Endothelial cell of umbilical vein (primary cell): ENCODE measurements around the gene WNT8B. TPM values are rescaled to one million over a fixed set of nuclear protein-coding genes. Genes with fewer than 3 reads are reported as not detected.

Experiments used
- BruUV-seq: library from RNA; stranded (reverse); fragments of 400-500 nt; replicated peaks from 2 replicates; lab custom pipeline; 2021; lab: Mats Ljungman, UMichigan
- CTCF ChIA-PET: fragments of 300-600, 350-600 bp; sonication (Branson Sonifier 250); formaldehyde crosslinking; loops from one replicate; lab custom pipeline; 2021; ENCODE audit warnings: antibody characterized with exemption, inconsistent platforms; lab: Charles Lee
- POLR2A ChIA-PET: fragments of 300-600, 350-600 bp; sonication (Branson Sonifier 250); formaldehyde crosslinking; loops from one replicate; lab custom pipeline; 2021; ENCODE audit warnings: antibody characterized with exemption, inconsistent platforms; lab: Charles Lee
- DNase-seq: peaks from one replicate; pipeline ENCODE4 v3.0.0-alpha.2; 2011; ENCODE audit warnings: low read depth, low spot score
- FAIRE-seq: peaks from 2 replicates; lab custom pipeline; 2011; peaks lifted over from hg19 to GRCh38; lab: Jason Lieb, UNC
- H2AFZ ChIP-seq: 2 replicates; pipeline ENCODE4 v1.6.0; 2012; ENCODE audit warnings: low read depth, low read length, control low read depth, inconsistent platforms
- H3K27ac ChIP-seq: 2 replicates; pipeline ENCODE4 v1.5.1; 2011; ENCODE audit warnings: low read depth, mild to moderate bottlenecking, control low read depth, low read length, moderate library complexity; ENCODE audit not compliant: insufficient read depth
- H3K27me3 ChIP-seq, 2 experiments: 2 replicates each; pipeline versions ENCODE4 v1.6.0 to v1.6.1; 2011; ENCODE audit warnings: low read length in 2 of 2, mixed read lengths in 1 of 2; ENCODE audit not compliant: control insufficient read depth in 2 of 2, insufficient read depth in 2 of 2
- H3K36me3 ChIP-seq, 2 experiments: 2 replicates in 1 of 2; 3 replicates in 1 of 2; pipeline ENCODE4 v1.5.1; 2011; ENCODE audit warnings: low read length in 2 of 2, mild to moderate bottlenecking in 1 of 2, moderate library complexity in 1 of 2; ENCODE audit not compliant: control insufficient read depth in 2 of 2, insufficient read depth in 2 of 2; ENCODE audit errors: extremely low read depth in 1 of 2
- H3K4me1 ChIP-seq: 3 replicates; pipeline ENCODE4 v1.5.1; 2011; ENCODE audit warnings: mild to moderate bottlenecking, low read length; ENCODE audit not compliant: control insufficient read depth, insufficient read depth; ENCODE audit errors: extremely low read depth
- H3K4me2 ChIP-seq: 2 replicates; pipeline ENCODE4 v1.6.1; 2011; ENCODE audit warnings: low read length, control low read depth, mixed read lengths; ENCODE audit not compliant: insufficient read depth
- H3K4me3 ChIP-seq, 3 experiments: fragments of 200-600 bp in 1 of 3; sonication (generic), shearing (Covaris generic) in 1 of 3; replicated peaks in 1 of 3; 2 replicates each; pipeline ENCODE4 v1.5.1; 2011 to 2016; ENCODE audit warnings: control low read depth in 3 of 3, low read length in 3 of 3, mild to moderate bottlenecking in 2 of 3, inconsistent platforms in 1 of 3, low read depth in 1 of 3, moderate library complexity in 1 of 3; ENCODE audit not compliant: insufficient read depth in 1 of 3
- H3K79me2 ChIP-seq: 2 replicates; pipeline ENCODE4 v1.6.0; 2012; ENCODE audit warnings: low read length, inconsistent platforms; ENCODE audit not compliant: control insufficient read depth, insufficient read depth
- H3K9ac ChIP-seq: replicated peaks from 2 replicates; pipeline ENCODE3; 2011; ENCODE audit warnings: low read length, control low read depth; ENCODE audit not compliant: insufficient read depth; ENCODE audit errors: extremely low read depth
- H3K9me1 ChIP-seq: replicated peaks from 3 replicates; pipeline ENCODE4 v1.6.0; 2011; ENCODE audit warnings: mild to moderate bottlenecking, low read length; ENCODE audit not compliant: control insufficient read depth, insufficient read depth; ENCODE audit errors: extremely low read depth
- H3K9me3 ChIP-seq: replicated peaks from 2 replicates; pipeline ENCODE4 v1.5.1; 2012; ENCODE audit warnings: low read length, inconsistent platforms; ENCODE audit not compliant: control insufficient read depth, insufficient read depth
- H4K20me1 ChIP-seq: replicated peaks from 2 replicates; pipeline ENCODE3; 2011; ENCODE audit warnings: mild to moderate bottlenecking, low read length; ENCODE audit not compliant: control insufficient read depth, insufficient read depth; ENCODE audit errors: extremely low read depth
- CTCF ChIP-seq, 2 donors: IDR thresholded peaks; 1 replicate in 1 of 2; 2 replicates in 1 of 2; pipeline ENCODE4 v1.5.1; 2011; ENCODE audit warnings: low read length in 2 of 2, mild to moderate bottlenecking in 2 of 2, moderate library complexity in 2 of 2, control low read depth in 1 of 2, inconsistent platforms in 1 of 2, low read depth in 1 of 2; ENCODE audit not compliant: insufficient read depth in 1 of 2; ENCODE audit errors: extremely low read depth in 1 of 2
- EZH2 ChIP-seq: IDR thresholded peaks from 2 replicates; pipeline ENCODE4 v1.6.1; 2012; ENCODE audit warnings: borderline replicate concordance, low read depth, mild to moderate bottlenecking, moderate library complexity, low read length, inconsistent platforms; ENCODE audit not compliant: severe bottlenecking
- FOS ChIP-seq: IDR thresholded peaks from 2 replicates; pipeline ENCODE4 v1.6.1; 2011; ENCODE audit warnings: mild to moderate bottlenecking, low read length, moderate library complexity, borderline replicate concordance; ENCODE audit not compliant: insufficient read depth
- GATA2 ChIP-seq: IDR thresholded peaks from 2 replicates; pipeline ENCODE4 v1.7.0; 2011; ENCODE audit warnings: low read depth, mild to moderate bottlenecking, moderate library complexity, mixed read lengths, low read length; ENCODE audit not compliant: insufficient read length, insufficient read depth
- JUN ChIP-seq: IDR thresholded peaks from 2 replicates; pipeline ENCODE4 v1.6.1; 2011; ENCODE audit warnings: borderline replicate concordance, low read depth; ENCODE audit not compliant: insufficient read length, insufficient read depth
- MAX ChIP-seq: IDR thresholded peaks from 2 replicates; pipeline ENCODE4 v1.6.1; 2011; ENCODE audit not compliant: insufficient read depth, insufficient read length
- MYC ChIP-seq: IDR thresholded peaks from one replicate; pipeline ENCODE4 v1.6.1; 2011; ENCODE audit warnings: mild to moderate bottlenecking, low read depth, low read length
- POLR2A ChIP-seq: IDR thresholded peaks from 2 replicates; pipeline ENCODE4 v1.6.1; 2012; ENCODE audit warnings: low read depth, mild to moderate bottlenecking, control low read depth, low read length
- POLR2AphosphoS5 ChIP-seq: IDR thresholded peaks from 2 replicates; pipeline ENCODE4 v1.6.1; 2012; ENCODE audit warnings: low read depth, mild to moderate bottlenecking, control low read depth, low read length, moderate library complexity; ENCODE audit not compliant: insufficient read depth
- dilution Hi-C: fragments of 300-500 bp; cut with MboI; formaldehyde crosslinking; loops from one replicate; pipeline ENCODE4 v1.15.0; 2019; ENCODE audit warnings: low sequenced_read_pairs; ENCODE audit not compliant: extremely low pct_ligation_motif_present
- intact Hi-C: fragments of 100-400 bp; cut with micrococcal nuclease; formaldehyde crosslinking; loops from one replicate; pipeline ENCODE4 v1.10.0; 2022
- polyA plus RNA-seq, 4 experiments: library from polyadenylated mRNA; depleted of rRNA in 3 of 4; stranded (reverse) in 3 of 4; unstranded in 1 of 4; fragments of >200 nt; gene quantifications; 2 replicates each; pipeline versions ENCODE4 v1.2.1 to v1.2.3, GENCODE V29; 2011 to 2012; ENCODE audit warnings: missing spikeins in 1 of 4
- total RNA-seq: library from RNA; stranded (reverse); gene quantifications from 2 replicates; pipeline ENCODE4 v1.2.3, GENCODE V29; 2021

The WNT8B gene
- total and polyA plus RNA-seq, 2 donors (not counting 3 experiments of a cell fraction or from before 2014, with no cell fraction given), result not detected

GRCh38 chr10:100531761-100532160 lies 69.0 kb downstream of the WNT8B start:
- CTCF ChIA-PET, result no interaction called here

More at GRCh38 chr10:100531761-100532160, 69.0 kb downstream of the WNT8B start:
- FAIRE-seq, result no peak
- no peak for TF ChIP-seq POLR2AphosphoS5
- TF ChIP-seq MAX, result no peak
- no peak for TF ChIP-seq EZH2
- TF ChIP-seq FOS, result no peak
- no peak for TF ChIP-seq GATA2
- no peak for TF ChIP-seq MYC
- no peak for TF ChIP-seq CTCF (IDR thresholded peaks at IDR 0.05; ENCODE audit: extremely low read depth in 1 of 2, insufficient read depth in 1 of 2, low read depth in 1 of 2, low read length in 2 of 2)
- TF ChIP-seq POLR2A, result no peak
- no peak for TF ChIP-seq JUN
- no peak overlapping the region for H3K9ac ChIP-seq
- no peak for DNase-seq
- H2AFZ ChIP-seq, result no peak overlapping the region
- dilution Hi-C loops, result no loop called here
- no peaks in the 10 kb centered on the region for H4K20me1 ChIP-seq
- peaks cover 27% of the 10 kb centered on the region for H3K4me1 ChIP-seq
- no peak overlapping the region for H3K4me2 ChIP-seq
- POLR2A ChIA-PET, result no interaction called here
- H3K9me1 ChIP-seq, result no peaks in the 10 kb centered on the region
- H3K27ac ChIP-seq, result no peak overlapping the region
- H3K4me3 ChIP-seq, result no peak overlapping the region
- intact Hi-C loops, result no loop called here
- BruUV-seq, result no TSS peak
- H3K9me3 ChIP-seq, result no peaks in the 10 kb centered on the region
- H3K36me3 ChIP-seq, result peaks cover under 1 to 3% of the 10 kb centered on the region in 2 experiments
- H3K79me2 ChIP-seq, result peaks cover 28% of the 10 kb centered on the region
- H3K27me3 ChIP-seq, result no peaks in the 10 kb centered on the region

Other genes starting within 250 kb of the WNT8B start
- gene CHUK, start 233.4 kb upstream of the WNT8B start, total RNA-seq, result 20.4 and 20.9 TPM in 2 replicates
- 5.1 and 7.3 TPM in 2 replicates for gene CHUK, start 233.4 kb upstream of the WNT8B start, polyA plus RNA-seq
- gene CWF19L1, start 195.4 kb upstream of the WNT8B start, total RNA-seq, result 29.9 and 30.3 TPM in 2 replicates
- 11.1 and 11.5 TPM in 2 replicates for gene CWF19L1, start 195.4 kb upstream of the WNT8B start, polyA plus RNA-seq
- gene BLOC1S2, start 176.3 kb upstream of the WNT8B start, total RNA-seq, result 45.9 and 54.0 TPM in 2 replicates
- gene BLOC1S2, start 176.3 kb upstream of the WNT8B start, polyA plus RNA-seq, result 12.0 and 18.7 TPM in 2 replicates
- gene PKD2L1, start 132.8 kb upstream of the WNT8B start, total RNA-seq, result not detected in 2 replicates
- gene PKD2L1, start 132.8 kb upstream of the WNT8B start, polyA plus RNA-seq, result not detected in 2 replicates
- gene SCD, start 115.8 kb upstream of the WNT8B start, total RNA-seq, result 396 and 426 TPM in 2 replicates
- 258 and 266 TPM in 2 replicates for gene SCD, start 115.8 kb upstream of the WNT8B start, polyA plus RNA-seq
- gene SEC31B, start 56.9 kb downstream of the WNT8B start, total RNA-seq, result 11.1 and 12.5 TPM in 2 replicates
- 13.3 and 14.4 TPM in 2 replicates for gene SEC31B, start 56.9 kb downstream of the WNT8B start, polyA plus RNA-seq
- 193 and 202 TPM in 2 replicates for gene NDUFB8, start 66.9 kb downstream of the WNT8B start, total RNA-seq
- 516 and 526 TPM in 2 replicates for gene NDUFB8, start 66.9 kb downstream of the WNT8B start, polyA plus RNA-seq
- gene HIF1AN, start 72.9 kb downstream of the WNT8B start, total RNA-seq, result 33.8 and 34.0 TPM in 2 replicates
- 7.3 and 7.6 TPM in 2 replicates for gene HIF1AN, start 72.9 kb downstream of the WNT8B start, polyA plus RNA-seq